Retina (tissue), 1 donor: ENCODE data around the gene ABCB6.
"Not testable (repeated sequence)": the region's sequence is repeated elsewhere in the genome, so short reads cannot be mapped to it uniquely, and the experiment has no call there.

Experiments used
- DNase-seq: peaks from one replicate; pipeline ENCODE4 v3.0.0-alpha.2; 2016

Gene ABCB6

DNA sequence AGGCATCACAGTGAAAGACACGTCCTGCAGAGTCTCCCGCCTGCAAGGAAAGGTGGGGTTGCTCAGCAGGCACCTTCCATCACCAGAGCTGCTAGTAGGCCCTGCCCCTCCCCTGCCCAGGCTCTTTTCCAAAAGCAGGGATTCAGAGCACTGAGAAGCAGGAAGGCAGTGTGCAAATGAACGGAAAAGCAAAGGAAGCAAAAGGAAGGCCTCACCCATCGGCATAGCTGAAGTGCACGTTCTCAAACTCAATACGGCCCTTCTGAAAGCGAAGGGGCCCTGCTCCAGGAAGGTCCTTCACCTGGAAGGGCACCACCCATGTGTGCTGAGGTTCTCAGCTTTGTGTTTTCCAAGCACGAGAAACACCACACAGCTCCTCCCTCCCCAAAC lies 5.7 kb downstream of the ABCB6 start:
- DNase-seq: no peak

DNA sequence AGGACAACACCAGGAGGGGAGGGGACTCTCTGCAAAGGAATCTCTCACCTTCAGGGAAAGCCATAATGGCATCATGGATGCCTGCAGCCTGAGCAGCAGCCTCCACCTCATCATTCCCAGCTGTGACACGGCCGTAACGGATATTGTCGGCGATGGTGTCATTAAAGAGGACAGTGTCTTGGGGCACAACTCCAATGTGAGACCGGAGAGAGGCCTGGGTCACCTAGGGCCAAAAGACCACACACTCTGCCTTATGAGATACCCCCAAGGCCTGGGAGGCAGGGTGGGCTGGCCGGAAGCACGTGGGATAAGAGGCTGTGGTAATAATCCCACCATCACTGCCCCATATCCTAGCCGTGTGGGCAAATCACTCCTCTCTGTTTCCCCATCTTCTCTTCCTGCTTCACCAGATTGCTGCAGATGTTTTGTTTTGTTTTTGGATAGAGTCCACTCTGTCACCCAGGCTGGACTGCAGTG lies 7.8 kb downstream of the ABCB6 start:
- DNase-seq: no peak

DNA sequence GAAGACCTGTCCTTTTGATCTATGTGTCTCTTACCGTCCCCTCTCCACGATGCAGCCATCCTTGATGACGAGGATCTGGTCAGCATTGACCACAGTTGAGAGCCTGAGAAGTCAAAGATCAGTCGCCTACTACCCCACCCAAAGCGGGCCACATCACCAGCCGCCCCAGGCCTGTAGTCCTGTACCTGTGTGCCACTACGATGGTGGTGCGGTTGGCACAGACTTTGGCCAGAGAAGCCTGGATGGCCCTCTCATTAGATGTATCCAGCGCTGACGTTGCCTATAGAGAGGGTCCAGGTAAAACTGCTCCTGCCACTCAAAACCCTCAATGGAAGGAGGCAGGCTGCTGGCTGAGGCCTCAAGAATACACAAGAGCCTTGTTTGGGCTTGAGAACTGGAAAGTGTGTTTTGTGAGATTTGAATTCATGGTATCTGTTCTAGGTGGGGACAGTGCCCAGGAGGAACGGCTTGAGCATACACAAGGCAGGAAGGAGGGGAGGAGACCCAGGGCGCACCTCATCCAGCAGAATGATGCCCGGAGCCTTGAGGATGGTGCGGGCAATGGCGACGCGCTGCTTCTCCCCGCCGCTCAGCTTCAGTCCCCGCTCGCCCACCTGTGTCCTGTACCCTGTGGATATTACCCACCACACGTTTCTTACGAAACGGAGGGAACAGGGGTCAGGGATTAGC lies 8.4 kb downstream of the ABCB6 start:
- no peak for DNase-seq

DNA sequence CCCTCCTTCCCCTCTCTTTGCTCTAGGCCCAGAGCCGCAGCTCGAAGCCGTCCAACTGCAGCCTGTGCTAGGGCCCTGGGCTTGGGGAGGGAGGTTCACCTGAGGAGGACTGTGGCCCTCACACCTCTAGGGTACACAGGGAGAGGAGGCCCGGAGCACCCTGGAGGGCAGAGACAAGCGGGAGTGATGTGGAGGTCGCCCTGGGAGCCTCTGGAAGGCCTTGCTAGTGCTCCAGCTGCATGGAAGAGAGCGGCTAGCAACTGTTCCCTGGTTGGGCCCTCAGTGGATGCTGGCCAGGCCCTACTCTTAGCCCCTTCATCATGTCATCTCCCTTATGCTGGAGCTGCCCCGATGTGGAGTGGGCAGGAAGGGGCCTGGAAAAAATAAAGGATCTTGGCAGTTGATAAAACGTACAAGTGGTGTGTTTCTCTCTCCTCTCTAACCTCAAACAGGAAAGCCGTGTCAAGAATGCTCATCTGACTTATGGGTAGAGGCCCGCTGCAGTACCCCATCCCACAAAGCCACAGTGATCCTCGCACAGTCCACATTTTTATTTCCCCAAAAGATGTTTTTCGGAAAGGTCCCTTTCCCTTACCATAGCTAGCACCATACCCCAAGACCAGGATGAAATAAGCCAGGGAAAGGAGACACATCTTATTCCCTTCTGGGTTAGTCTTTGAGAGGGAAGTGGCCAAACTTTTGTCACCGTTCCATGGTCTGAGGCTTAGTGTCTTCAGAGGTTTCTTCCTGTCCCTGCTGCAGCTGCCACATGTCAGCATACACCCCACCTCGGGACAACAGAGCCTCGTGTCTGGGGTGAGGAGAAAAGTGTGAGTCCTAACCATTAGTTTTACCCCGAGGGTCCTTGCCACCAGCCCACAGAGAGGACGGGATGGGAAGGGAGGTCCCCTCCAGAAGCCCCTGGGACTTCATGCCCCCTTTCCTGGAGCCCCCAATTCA lies 9.2 kb downstream of the ABCB6 start:
- no peak for DNase-seq

DNA sequence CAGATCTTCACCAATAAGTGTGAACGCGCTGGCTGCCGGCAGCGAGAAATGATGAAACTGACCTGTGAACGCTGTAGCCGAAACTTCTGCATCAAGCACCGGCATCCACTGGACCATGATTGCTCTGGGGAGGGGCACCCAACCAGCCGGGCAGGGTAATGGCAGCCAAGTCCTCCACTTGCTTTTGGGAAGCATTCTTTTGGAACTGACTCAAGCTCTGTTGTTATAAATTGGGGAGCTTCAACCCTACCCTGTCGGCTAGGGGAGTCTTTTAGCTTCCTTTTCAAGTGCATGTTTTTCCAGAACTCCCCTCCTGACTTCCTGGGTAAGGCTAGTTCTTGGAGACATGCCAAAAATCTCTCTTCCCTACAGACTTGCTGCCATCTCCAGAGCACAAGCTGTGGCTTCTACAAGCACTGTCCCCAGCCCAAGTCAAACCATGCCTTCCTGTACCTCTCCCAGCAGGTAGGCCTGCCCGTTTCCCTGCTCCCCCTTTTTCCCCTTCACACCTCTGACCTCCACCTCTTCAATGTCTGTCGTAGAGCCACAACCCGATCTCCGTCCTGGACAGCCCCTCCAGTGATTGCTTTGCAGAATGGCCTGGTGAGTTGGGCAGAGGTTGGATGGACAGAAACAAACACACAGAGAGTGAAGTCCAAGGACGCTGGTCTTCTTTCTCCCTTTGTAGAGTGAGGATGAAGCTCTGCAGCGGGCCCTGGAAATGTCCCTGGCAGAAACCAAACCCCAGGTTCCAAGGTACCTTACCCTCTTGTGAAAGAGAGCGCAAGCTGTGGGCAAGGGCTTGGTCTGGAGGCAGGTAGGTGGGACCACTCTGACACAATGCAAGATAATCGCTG lies 10.6 kb downstream of the ABCB6 start:
- DNase-seq: no peak

DNA sequence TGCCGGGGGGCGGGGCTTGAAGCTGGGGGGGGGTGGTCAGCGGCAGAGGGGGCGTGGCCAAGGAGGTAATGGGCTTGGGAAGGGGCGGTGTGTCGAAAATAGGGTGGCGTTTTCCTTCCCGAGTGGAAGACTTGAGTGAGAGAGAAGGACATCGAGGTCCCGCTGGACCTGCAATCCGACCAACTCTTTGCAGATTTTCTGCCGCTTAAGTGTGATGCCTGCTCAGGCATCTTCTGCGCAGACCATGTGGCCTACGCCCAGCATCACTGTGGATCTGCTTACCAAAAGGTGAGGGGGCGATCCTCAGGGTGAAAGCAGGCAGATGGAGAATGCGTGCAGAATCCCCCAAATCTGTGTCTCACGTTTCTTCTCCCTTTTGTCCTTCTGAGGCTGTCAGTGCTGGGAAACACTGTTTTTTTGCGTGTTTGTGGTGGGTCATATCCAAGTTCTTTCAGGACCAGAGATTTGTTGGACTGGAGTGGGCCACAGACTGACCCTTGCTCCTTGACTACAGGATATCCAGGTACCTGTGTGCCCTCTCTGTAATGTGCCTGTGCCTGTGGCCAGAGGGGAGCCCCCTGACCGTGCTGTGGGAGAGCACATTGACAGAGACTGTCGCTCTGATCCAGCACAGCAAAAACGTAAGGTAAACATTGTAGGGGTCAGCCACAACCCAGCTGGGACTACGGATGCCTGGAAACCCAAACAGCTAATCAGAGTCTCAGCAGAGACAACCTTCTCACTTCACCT lies 11.4 kb downstream of the ABCB6 start:
- no peak for DNase-seq

DNA sequence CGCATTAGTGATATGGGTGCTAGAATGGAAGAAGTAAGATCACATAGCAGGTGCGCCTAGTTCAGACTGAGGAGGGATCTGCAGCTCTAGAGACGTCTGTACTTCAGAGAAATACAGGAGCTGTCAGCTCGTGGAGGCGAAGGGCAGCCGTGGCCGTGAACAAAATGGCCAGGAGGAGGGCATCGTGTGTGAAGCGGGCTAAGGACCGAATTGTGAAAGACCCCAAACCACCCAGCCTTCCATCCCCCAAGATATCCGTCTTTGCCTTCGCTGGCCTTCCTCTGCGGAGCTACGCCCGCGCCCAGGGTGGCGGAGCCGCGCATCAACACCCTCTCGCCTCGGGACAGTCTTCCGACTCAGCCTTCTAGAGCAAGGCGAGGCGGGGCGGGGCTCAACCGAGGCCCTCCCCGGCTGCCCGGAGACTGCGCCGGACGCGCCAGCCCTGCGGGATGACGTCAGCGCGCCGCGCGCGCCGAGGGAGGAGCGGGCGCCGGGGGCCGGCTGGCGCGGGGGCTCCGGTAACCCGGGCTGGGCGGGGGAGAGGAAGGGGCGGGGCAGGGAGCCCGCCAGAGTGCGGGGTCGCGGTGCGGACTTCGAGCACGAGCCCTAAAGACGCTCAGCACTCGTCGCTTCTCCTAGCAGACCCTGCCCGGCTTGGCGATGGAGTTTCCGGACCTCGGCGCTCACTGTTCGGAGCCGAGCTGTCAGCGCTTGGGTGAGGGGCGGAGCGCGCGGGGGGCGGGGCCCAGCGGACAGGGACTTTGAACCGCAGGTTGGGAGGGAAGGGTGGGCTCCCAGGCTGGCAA lies 12.2 kb downstream of the ABCB6 start, which contains the start of gene ZFAND2B:
Gene ZFAND2B, plus strand, starts transcription at position 455 of the 806 bp plus-strand sequence. Its CDS starts 206 bp downstream, at position 661.
- peak; percentile 95 for DNase-seq

DNA sequence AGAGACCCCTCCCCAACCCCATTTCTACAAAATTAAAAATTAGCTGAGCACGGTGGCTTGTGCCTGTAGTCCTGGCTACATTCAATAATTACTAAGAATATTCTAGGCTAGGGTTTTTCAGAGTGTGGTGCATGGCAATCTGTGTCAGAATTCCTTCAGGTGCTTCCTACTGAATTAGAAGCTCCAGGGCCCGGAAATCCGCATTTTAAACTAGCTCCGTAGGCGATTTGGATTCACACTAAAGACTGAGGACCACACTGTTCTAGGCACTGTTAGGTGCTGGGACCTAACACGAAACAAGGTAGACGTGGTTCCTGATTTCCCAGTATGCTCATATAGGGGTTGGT lies 12.8 kb downstream of the ABCB6 start:
- DNase-seq: no peak

DNA sequence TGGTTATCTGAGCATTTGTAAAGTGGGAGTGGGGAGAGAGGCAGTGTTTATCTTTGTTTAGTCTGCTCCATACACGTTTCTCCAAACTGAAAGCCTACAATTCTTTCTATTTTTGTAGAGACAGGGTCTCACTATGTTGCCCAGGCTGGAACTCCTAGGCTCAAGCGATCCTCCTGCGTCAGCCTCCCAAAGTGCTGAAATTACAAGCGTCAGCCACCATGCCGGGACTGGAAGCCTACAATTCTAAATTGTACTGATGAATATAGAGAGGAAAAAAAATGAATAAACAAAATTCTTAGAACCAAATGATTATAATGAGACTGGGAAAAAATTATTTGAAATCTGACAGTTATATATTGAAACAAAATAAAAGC lies 13.6 kb downstream of the ABCB6 start:
- DNase-seq: no peak

DNA sequence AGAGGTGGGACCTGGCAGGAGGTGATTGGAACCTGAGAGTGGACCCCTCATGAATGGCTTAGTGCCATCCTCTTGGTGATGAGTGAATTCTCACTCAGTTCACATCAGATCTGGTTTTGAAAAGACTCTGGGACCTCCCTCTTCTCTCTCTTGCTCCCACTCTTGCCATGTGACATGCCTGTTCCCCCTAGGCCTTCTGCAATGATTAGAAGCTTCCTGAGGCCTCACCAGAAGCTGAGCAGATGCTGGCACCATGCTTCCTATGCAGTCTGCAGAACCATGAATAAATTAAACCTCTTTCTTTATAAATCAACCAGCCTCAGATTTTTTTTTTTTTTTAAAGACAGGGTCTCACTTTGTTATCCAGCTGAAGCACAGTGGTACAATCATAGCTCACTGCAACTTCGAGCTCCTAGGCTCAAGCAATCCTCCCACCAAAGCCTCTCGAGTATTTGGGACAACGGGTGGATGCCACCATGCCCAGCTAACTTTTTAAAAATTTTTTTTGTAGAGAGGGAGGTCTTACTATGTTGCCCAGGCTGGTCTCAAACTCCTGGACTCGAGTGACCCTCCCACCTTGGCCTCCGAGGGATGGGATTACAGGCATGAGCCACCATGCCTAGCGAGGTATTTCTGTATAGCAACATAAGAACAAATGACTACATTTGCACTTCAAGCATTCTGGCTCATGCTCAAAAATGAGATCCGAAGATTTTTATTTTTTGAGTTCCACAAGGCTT lies 14.2 kb downstream of the ABCB6 start:
- no peak for DNase-seq

DNA sequence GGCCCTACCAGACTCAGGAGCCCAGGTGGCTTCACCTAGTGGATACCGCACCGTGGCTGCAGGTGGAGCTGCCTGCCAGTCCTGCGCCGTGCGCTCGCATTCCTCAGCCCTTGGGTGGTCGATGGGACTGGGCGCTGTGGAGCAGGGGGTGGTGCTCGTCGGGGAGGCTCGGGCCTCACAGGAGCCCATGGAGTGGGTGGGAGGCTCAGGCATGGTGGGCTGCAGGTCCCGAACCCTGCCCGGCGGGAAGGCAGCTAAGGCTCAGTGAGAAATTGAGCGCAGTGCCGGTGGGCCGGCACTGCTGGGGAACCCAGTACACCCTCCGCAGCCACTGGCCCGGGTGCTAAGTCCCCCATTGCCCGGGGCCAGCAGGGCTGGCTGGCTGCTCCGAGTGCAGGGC lies 17.4 kb downstream of the ABCB6 start:
- DNase-seq: not testable (repeated sequence)

DNA sequence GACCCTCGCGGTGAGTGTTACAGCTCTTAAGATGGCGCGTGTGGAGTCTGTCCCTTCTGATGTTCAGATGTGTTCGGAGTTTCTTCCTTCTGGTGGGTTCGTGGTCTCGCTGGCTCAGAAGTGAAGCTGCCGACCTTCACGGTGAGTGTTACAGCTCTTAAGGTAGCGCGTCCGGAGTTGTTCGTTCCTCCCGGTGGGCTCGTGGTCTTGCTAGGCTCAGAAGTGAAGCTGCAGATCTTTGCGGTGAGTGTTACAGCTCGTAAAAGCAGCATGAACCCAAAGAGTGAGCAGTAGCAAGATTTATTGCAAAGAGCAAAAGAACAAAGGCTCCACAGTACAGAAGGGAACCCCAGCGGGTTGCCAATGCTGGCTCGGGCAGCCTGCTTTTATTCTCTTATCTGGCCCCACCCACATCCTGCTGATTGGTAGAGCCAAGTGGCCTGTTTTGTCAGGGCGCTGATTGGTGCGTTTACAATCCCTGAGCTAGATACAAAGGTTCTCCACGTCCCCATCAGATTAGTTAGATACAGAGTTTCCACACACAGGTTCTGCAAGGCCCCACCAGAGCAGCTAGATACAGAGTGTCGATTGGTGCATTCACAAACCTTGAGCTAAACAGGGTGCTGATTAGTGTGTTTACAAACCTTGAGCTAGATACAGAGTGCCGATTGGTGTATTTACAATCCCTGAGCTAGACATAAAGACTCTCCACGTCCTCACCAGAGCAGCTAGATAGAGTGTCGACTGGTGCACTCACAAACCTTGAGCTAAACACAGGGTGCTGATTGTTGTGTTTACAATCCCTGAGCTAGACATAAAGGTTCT lies 18.0 kb downstream of the ABCB6 start:
- not testable (repeated sequence) for DNase-seq

DNA sequence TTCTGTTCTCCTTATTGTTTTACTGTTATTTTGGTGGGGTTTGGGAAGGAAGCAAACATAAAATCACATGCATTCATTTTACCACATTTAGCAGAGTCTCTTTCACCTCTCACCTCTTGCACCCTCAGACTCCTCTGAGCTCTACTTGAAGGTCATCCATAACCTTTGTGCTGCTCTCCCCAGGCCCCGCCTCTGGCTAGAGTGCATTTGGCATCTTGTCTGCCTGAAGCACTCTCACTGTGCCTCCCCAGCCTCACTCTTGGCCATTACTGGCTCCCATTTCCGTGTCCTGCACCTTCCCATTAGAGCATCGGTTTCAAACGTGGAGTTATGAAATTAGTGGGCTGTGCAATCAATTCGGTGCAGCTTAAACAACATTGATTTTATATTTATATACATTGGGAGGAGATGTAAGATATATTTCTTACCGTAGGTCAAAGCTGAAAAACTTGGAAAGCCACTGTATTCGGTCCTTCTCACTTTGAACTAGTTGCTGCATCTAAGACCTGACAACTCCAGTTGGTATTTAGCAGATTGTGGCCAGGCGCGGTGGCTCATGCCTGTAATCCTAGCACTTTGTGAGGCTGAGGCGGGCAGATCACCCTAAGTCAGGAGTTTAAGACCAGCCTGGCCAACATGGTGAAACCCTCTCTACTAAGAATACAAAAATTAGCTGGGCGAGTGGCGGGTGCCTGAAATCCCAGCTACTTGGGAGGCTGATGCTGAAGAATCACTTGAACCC lies 19.1 kb downstream of the ABCB6 start:
- no peak for DNase-seq

DNA sequence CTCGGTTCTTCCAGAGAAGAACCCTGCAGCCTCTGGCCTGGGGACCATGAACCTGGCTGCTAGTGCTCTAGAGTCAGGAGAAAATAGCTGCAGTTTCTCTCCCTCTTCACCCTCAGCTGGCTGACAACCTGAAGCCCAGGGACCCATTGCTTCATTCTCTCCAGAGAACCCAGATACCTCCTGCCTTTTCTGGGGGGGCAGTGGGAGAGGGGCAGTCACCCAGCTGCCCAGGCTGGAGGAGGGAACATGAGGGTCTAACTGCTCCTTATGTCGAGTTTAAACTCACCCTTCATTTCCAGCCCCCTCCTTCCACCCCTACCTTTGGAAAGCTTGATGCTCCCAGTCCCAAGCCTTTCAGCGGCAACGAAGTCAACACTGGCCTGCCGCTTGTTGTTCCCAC lies 19.8 kb downstream of the ABCB6 start:
- DNase-seq: no peak

DNA sequence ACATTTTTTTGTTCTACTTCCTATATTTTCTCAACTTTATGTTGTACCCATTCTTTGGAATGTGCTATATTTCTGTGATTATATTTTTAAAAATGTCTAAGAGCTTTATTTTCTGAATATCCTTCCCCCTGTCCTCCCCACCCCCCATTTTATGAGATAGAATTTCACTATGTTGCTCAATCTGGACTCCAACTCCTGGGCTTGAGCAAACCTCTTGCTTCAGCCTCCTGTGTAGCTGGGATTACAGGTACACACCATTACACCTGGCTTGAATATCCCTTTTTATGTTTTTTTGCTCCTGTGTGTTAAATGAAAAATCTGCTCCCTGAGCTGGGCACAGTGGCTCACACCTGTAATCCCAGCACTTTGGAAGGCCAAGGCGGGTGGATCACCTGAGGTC lies 21.4 kb downstream of the ABCB6 start:
- DNase-seq: no peak

DNA sequence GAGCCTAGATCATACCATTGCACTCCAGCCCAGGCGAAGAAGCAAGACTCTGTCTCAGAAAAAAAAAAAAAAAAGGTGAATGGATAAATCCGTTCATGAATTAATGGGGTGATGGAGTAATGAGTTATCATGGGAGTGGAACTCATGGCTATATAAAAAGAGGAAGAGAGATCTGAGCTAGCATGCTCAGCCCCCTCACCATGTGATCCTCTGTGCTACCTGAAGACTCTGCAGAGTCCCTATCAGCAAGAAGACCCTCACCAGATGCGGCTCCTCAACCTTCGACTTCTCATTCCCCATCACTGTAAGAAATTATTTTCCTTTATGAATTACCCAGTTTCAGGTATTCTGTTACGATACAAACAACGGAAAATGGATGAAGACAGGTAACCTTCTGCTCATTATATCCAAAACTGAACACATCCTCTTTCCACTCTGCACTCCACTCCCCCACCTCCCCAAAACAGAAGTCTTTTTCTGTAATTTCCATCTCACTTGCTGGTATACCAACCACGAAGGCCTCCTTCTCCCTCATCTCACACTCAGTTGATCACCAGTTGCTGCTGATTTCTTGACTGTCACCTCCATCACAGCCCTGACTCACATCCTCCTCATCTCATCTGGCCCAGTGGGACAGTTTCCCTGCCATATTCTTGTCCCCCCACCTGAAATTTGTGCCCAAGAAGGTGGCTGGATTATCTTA lies 31.9 kb downstream of the ABCB6 start:
- DNase-seq: no peak

DNA sequence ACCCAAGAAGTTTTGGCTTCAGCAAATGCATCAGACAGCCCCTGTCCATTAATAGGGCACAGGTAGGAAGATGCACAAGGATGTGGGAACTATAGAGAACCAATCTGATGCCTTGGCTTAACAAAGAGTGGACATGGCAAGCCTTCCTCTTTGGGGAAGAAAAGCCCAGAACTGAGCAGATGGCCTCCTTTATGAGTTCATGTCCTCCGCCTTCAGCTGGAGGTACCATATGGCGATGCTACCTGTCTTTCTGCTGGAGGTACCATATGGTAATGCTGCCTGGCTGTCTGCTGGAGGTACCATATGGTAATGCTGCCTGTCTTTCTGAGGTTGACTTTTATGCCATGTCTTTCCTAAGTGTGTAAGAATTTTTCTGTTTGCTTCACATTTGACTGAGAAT lies 34.6 kb downstream of the ABCB6 start:
- no peak for DNase-seq

DNA sequence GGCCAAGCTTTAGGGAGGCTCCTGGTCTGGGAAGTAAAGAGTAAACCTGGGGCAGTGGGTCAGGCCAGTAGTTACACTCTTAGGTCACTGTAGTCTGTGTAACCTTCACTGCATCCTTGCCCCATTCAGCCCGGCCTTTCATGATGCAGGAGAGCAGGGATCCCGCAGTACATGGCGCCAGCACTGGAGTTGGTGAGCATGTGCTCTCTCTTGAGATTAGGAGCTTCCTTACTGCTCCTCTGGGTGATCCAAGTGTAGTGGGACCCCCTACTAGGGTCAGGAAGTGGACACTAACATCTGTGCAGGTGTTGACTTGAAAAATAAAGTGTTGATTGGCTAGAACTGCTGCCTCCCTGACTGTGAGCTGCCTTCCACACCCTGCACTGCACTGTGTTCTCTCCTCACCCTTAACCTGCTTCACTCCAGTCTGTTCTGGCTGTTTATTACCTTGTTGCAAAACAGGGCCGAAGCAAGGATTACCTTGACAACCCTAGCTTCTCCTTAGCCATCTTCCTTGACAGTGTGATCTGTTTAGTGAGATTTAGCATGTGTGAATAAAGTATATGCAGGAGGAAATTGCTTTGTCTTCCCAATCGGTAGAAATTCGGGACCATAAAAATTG lies 35.5 kb downstream of the ABCB6 start:
- DNase-seq: no peak
